CD4-positive, alpha-beta T cell treated with Interleukin-2 at 100 ng/mL for 4 hours (primary cell): ENCODE data around the gene TFF3.
"Not testable (repeated sequence)": the region's sequence is repeated elsewhere in the genome, so short reads cannot be mapped to it uniquely, and the experiment has no call there.

ENCODE experiments used
- DNase-seq: peaks from one replicate; pipeline ENCODE4 v3.0.0-alpha.2; 2020; ENCODE audit warnings: low spot score

The TFF3 gene

DNA sequence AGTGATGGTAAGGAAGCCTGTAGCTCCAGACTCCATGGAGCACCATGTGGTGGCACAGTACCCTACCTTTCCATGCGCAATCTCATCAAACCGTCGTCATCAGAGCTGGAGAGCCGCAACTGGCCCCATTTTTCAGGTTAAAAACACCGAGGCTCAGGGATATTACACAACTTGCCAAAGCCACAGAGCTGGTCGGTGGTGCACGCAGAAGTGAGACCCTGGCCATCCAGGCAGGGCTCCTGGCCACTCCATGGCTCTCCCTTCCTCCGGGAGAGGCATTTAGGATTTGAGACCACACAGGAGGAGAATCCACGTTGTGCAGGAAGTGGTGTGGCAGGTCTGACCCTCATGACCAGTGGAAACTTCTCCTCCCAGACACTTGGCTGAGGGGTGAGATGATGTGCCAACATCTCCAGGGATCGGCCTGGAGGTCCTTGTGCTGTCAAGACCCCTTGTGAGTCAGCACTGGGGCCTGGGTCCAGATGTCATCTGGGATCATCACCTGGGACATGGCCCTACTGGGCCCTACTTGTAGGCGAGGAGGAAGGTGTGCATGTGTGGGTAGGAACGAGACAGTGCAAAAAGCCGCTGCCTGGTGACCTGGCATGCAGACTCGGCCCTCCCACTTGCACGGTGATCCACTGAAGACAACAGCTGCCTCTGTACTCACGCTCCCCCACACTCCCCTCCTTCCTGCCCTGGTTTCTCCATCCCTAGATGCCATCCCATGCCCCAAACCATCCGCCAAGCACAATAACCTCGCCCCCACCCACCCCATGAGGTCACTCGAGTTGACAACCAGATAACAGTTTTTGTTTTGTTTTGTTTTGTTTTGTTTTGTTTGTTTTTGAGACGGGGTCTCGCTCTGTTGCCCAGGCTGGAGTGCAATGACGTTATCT lies 10.4 kb downstream of the TFF3 start:
- DNase-seq: no peak

DNA sequence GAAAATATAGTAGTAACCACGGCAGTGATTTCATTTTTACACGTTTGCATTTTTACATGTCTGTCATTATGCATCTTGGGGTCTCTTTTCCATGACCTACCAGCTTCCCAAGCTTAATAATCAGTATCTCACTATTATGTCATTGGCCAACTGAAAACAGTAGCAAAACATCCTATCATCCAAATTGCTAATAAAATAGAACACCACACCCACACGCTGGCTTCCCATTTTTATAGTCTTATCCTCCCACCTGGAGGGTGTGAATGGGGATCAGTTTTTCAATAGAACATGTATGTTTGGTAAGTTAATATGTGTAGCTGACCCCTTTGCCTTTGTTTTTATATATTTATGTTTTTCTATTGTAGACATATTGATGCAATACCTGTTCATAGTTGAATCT lies 11.8 kb downstream of the TFF3 start:
- no peak for DNase-seq

DNA sequence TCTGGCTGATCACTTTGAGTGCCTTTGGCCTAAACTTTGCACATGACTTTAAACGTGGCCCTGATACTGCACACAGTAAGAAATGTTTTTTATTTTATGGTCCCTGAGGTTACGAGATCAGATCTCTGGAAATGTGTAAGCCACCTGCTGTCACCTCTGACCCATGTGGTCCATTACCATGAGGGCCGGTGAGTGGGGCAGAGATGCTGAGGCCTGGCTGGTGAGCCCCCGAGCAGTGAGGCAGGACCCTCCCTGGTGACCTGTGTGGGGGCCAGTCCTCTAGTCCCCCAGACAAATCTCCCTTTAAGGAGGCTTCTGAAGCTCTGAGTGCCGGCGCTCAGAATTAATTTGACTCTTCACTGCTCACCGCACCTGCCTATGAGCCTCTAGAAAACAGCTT lies 12.4 kb downstream of the TFF3 start:
- DNase-seq: no peak

DNA sequence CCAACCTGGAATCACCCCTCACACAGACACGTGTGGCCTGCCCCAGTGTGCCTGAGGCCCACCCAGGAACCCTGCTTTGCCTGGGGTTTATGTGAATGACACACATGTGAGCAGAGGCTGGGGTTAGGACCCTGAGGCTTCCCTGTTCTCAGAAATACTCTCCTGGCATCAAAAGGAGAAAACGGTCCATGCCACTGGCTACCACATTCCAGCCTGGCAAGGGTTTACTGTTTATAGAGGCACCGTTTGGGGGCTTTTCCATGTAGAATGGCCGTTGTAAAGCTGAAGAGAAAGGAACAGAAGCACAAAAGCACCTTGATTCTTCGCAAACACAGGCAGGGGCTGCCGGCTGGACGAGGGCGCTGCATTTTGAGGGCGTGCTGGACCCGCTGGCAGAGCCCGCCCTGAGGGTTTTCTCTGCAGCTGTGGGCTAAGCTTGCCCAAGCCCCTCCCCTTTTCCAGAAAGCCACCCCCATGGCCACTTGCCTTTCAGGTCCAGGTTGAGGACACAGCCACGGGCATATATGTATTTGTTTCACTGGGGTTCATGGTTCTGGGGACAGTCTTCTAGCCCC lies 13.0 kb downstream of the TFF3 start:
- DNase-seq: no peak

DNA sequence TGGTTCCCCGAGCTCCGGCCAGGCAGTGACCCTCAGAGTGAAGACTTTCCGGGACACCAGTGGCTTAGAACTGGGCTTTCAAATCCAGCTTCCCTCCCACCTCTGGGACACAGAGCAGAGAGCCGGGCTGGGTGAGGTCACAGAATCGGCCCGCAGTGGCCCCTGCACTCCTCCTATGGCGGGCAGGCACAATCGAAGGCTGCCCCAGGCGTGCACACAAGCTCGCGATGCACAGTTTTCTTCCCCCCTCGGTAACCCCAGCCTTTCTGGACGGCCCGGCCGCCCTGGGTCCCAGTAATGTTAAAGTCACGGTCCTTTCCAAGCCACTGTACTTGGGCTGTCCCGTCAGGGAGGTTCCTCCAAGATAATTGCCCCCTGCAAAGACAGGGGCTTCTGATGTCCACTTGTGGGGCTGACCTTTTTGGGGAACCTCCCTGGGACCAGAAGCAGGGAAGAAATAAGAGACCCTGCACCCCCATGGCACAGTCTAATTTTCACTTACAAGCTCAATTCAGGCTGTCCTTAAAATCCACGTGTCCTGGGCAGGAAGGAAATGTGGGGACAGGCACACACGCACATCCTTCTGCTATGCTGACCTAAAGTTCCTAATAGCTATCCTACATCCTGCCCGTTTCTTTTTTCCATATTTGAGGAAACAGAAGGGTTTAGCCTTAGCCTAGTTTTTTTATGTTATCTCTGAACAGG lies 13.7 kb downstream of the TFF3 start:
- no peak for DNase-seq

DNA sequence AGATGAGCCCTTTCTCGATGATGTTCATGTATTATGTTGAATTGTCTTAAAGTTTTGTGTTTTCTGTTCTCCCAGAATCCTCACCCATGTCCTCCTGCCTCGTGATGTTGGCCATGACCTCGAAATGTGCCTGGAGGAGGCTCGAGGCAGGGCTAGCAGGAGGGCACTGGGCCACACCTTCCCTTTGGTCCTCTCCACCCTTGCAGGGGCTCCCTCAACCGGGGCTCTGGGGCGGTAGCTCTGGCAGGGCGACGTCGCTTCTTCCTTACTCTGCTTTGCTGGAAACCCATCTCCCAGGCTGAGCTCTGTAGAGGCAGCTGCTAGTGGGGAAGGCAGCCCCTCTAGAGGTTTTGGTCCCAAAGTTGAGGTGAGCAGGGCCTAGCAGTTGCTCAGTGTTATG lies 14.3 kb downstream of the TFF3 start:
- DNase-seq: no peak

DNA sequence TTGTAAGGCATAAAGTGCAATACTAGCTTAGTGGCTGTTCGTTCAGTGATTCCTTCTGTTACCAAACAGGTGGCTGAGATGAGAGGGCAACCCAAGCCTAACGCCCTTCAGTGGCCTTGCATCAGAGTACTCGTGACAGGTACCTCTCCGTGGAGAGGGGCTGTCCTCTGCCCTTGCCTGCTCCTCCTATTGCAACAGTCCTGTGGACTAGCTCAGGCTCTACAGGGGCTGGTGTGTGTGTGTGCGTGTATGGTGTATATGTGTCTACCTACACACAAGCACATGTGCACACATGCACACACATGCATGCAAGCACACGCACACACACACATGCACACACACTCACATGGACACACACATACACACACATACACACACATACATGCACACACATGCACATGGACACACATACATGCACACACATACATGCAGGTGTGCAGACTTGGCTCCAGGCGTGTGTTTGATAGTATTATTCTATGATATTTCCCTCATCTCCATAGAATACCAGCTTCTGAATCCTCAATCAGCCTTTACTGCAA lies 15.1 kb downstream of the TFF3 start:
- no peak for DNase-seq

DNA sequence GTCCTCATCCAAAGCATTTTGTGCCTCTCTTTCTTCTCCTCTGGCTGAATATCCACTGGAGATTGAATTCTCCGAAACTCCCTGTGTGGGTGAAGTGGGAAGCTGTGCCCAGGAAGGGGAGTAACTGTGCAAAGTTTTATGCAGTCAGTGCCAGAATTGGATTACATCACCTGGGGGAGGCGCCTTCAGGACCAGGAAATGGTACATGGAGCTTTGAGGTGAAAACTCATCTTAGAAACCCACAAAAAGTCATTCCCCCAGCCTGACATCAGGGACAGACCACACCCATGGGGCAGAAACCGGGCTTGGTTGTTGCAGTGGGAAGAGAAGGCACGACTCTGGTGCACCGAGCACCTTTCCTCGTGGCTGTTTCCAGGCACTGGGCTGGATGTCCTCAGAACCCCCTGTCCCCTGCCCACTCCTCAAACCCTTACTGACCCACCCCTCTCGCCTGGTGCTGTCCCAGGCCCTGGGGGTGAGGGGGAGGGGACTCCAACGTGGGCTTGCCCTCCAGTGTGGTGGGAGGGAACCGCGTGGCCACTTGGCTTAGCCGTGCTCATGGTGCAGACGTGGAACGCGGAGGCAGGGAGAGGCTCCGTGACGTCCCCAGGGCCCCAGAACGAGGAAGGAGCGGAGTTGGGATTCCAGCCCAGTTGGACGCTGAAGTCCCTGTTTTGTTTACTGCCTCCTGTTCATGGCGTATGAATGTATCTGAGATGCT lies 15.7 kb downstream of the TFF3 start:
- no peak for DNase-seq

DNA sequence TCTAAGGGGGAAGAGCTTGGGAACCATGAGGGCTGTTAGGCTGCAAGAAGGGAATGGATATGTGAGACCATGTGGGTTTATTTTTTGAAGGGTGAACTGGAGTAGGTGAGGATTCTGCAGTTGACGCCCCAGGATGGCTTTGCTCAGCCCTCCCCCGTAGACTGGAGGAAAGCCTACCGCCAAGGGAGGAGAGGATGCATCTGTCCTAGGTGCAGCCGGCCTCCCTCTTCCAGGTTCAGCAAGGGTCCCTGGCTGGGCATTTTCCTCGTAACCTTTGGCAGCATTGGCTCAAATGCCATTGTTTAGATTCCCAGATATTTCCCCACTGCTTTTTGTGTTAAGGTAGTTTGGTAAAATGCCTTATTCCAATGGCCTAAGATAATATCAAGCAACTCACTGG lies 16.6 kb downstream of the TFF3 start:
- DNase-seq: no peak

DNA sequence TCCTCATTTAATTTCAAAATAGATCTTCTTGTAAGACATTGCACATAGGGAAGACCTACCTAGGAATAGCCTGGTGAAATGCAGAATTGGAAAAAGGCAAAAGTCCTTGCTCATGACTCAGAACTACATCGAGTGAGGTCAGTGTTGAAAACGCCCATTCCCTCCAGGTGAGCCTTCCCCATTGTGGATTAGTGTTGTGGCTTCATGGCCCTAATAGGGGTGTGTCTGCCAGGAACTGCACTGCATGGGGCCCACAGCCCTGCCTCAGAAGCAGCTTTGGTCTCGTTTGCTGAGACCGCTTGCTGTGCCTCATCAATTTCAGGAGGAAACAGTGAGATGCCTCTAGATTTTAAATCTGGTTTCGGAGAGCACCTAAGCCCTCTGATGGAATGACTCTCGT lies 17.0 kb downstream of the TFF3 start:
- DNase-seq: no peak

DNA sequence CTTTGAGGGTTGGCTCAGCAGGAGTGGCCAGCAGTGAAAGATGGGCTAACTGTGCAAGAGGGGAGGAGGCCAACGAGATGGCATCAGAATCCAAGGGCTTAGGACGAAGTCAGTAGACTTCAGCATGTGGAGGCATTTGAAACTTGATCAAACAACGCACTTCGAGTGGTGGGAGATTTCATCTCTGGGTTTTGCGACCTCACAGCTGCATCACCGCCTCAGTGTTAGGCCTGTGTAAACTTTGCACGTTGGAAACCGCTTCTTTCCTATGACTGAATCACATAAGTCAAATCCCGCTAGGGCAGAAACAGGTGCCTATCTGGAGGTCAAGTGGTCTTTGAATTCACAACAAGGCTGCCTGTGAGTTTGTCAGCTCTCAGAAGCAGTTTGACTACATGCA lies 17.8 kb downstream of the TFF3 start:
- DNase-seq: no peak

DNA sequence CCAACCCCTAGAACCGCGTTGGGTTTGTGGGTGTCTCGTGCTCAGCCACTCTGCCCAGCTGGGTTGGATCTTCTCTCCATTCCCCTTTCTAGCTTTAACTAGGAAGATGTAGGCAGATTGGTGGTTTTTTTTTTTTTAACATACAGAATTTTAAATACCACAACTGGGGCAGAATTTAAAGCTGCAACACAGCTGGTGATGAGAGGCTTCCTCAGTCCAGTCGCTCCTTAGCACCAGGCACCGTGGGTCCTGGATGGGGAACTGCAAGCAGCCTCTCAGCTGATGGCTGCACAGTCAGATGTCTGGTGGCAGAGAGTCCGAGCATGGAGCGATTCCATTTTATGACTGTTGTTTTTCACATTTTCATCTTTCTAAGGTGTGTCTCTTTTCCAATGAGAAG lies 18.7 kb downstream of the TFF3 start:
- no peak for DNase-seq

DNA sequence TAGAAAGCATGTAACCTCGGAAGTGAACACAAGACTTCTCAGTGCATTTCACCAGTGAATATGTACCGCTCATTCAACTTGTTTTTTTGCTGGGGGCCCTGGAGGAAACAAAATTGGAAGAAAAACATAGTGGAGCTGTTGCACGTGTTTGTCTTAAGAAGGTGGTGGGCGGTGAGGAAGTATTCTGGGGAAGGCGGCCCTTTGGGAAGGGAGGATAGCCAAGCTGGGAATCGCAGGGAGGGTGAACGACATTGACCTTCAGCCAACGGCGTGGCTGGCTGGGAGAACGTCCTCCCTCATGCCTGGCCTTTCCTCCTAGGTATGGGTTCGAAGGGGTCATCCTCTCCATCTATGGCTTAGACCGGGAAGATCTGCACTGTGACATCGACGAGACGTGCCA lies 19.4 kb downstream of the TFF3 start:
- DNase-seq: no peak

DNA sequence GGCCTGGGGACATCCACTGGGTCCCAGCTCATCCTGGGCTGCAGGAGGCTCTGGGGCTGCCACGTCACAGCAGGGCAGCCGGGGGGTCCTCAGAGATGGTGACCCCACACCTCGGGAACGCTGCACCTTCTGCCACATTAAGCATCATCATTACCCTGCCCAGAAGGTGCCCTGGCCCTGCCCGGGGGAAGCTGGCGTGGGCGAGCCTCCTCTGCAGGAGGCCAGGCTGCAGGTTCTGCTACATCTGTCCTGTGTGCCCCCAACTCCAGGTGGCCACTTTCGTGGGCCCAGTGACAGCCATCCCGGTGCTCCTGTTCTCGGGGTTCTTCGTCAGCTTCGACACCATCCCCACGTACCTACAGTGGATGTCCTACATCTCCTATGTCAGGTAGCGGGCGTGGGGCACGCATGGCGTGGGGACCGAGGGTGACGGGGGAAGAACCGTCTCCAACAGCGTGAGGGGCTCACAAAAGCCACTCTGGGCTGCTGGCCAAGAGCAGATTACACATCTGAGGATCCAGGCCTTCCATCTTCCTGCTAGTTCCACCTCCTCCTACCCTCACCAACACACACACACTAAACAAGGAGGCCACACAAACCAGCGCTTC lies 20.8 kb downstream of the TFF3 start:
- DNase-seq: no peak

DNA sequence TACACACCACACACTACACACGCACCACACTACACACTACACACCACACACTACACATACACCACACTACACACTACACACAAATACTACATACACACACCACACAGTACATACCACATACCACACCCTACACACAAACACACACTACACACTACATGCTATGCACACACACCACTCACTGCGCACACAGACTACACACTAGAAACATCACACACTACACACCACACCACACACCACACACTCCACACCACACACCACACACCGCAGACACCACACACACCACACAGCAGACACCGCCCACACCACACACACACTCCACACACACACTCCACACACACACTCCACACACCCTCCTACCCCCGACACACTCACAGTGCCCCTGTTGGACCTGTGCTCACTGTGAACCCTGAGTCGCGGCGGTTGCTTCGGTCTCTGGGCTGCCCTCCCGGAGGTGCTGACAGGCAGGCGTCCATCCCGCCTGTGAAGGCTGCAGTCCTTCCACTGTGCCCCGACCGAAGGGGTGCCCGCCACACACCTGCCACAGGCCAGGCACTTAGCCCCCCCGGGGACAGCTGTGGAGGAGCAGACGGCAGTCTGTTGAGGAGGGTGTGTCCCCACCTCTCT lies 21.4 kb downstream of the TFF3 start:
- no peak for DNase-seq

DNA sequence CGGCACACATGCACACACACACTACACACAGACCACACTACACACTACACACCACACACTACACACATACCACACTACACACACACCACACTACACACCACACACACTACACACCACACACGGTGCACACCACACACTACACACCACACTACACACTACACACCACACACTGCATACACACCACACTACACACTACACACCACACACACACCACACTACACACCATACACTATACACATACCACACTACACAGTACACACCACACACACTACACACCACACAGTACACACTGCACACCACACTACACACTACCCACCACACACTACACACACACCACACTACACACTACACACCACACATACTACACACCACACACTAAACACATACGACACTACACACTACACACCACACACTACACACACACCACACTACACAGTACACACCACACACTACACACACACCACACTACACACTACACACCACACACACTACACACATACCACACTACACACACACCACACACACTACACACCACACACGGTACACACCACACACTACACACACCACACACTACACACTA lies 22.6 kb downstream of the TFF3 start:
- not testable (repeated sequence) for DNase-seq

DNA sequence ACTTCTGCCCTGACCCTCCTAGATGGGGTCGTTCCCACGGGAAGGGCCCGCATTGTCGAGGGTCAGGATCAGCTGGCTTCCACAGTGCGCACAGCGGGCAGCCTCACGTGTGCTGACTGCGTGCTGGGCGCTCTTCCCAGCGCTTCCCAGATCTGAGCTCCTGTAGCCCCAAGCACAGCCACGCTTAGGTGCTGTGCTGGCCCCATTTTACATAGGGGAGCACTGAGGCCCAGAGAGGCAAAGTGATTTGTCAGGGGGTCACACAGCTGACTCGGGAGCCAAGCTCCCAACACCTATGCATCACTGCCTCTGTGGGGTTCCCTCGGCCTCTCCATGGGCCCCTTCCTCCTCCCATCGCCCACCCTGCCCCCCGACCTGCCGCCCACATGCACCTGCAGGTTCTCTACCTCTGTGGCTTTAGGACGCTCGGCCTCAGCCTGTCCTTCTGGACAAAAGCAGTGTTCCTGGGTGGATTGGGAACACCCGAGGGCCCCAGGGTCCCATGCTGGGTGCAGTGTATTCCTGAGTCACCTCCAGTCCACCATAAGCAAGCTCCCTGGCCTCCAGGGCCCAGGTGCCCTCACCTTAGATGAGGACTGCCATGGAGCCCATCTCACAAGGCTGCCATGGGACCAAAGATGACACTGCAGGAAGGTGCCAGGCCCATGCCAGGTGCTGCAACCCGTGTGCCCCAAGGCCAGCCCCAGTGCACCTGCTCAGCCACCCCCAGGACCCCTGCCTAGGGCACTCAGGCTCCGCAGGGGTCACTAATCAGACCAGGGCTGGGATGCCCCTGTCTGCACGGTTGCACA lies 23.3 kb downstream of the TFF3 start:
- DNase-seq: no peak

DNA sequence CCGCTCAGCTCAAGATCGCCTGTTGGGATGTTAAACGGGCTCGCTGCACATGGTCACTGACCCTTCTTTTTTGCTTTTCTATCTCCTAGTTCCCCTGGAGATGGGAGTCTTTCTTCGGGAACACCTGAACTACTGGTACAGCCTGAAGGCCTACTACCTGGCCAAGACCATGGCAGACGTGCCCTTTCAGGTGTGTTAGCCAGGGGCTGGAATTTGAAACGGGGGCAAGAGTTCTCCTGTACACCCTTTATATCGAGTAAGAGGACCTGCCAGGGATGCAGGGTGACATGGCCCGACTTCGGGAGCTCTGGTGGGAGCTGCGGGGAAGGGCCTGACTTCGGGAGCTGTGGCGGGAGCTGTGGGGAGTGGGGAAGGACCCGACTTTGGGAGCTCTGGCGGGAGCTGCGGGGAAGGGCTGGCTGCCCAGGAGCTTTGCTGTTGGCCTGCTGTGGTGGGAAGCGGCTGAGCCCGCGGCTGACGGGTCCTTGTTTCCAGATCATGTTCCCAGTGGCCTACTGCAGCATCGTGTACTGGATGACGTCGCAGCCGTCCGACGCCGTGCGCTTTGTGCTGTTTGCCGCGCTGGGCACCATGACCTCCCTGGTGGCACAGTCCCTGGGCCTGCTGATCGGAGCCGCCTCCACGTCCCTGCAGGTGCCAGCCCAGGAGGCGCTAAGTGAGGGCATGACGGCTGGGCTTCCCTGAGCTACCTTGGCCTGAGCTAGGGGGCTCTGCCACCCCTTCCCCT lies 24.0 kb downstream of the TFF3 start:
- DNase-seq: no peak

DNA sequence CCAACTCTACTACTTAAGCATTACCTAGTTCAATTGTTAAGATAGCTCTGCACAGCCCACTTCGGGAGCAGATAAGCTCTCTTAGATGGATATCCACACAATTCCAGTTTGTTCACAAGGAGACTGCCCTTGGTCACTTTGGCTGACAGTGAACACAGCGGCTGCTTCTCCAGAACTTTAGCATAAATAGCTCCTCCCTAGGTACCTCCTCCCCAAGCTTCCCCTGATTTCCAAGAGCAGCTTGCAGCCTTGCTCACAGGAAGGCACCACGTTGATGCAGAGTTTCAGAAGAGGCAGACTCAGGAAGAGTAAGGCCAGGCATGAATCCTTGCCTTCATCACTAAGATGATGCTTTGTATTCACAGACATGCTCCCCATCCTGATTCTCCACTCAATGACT lies 24.7 kb downstream of the TFF3 start:
- DNase-seq: no peak
